Right cardiac atrium (tissue), 5 donors: ENCODE measurements around the gene NDUFAF3. TPM values are rescaled to one million over a fixed set of nuclear protein-coding genes. Genes with fewer than 3 reads are reported as not detected.

Experiments used
- ATAC-seq, 2 donors: fragments of 200-7000 bp; cut with Tn5 transposase; one replicate each; pipeline versions ENCODE4 v1.8.0 to v1.9.1; 2020; ENCODE audit warnings: moderate library complexity in 2 of 2, mild to moderate bottlenecking in 1 of 2
- DNase-seq, 3 donors: peaks; one replicate each; pipeline ENCODE4 v3.0.0-alpha.2; 2020
- H3K27ac ChIP-seq: one replicate; pipeline ENCODE4 v1.5.1; 2013; ENCODE audit warnings: mild to moderate bottlenecking, low read length, control low read depth, moderate library complexity
- H3K27me3 ChIP-seq: one replicate; pipeline ENCODE4 v1.6.1; 2013; ENCODE audit not compliant: control insufficient read depth, insufficient read depth
- H3K4me1 ChIP-seq: one replicate; pipeline ENCODE4 v1.6.1; 2013; ENCODE audit warnings: low read length; ENCODE audit not compliant: control insufficient read depth, insufficient read depth
- H3K4me3 ChIP-seq: one replicate; pipeline ENCODE4 v1.5.1; 2013; ENCODE audit warnings: low read length, control low read depth
- H3K9me3 ChIP-seq: one replicate; pipeline ENCODE4 v1.6.1; 2013; ENCODE audit warnings: low read length; ENCODE audit not compliant: control insufficient read depth
- WGBS: extraction: QIAGEN DNeasy Blood & Tissue Kit; methylation state at CpG from one replicate; pipeline ENCODE4 v1.1.7; 2013; 5-methylcytosine and 5-hydroxymethylcytosine counted together
- intact Hi-C, 4 donors: fragments of 100-400 bp; cut with DNase I; formaldehyde crosslinking; loops; one replicate each; pipeline versions ENCODE4 v1.11.0 to v1.14.0; 2022 to 2023
- polyA plus RNA-seq: library from polyadenylated mRNA; stranded (reverse); fragments of 200-250 nt; gene quantifications from one replicate; pipeline ENCODE4 v1.2.3, GENCODE V29; 2013
- total RNA-seq, 4 donors: library from RNA; stranded (reverse); fragmentation: NEBNext Ultra II Directional; extraction: Animal tissue kit (Norgen Biotek cat#: 25700); gene quantifications; one replicate each; pipeline ENCODE4 v1.2.1, GENCODE V29; 2021
- donor health status: healthy with polysubstance abuse.
- donor health status: DM: no; HTN: yes; CAD: no.
- donor health status: DM: no; HTN: no; CAD: no.
- donor health status: DM: no; HTN: yes; CAD: no; lungs with severe emphysema.
- donor health status: DM: yes; HTN: yes; CAD: no.

Gene NDUFAF3
- total and polyA plus RNA-seq, 5 donors: 164 to 220 (median 178) TPM

DNA sequence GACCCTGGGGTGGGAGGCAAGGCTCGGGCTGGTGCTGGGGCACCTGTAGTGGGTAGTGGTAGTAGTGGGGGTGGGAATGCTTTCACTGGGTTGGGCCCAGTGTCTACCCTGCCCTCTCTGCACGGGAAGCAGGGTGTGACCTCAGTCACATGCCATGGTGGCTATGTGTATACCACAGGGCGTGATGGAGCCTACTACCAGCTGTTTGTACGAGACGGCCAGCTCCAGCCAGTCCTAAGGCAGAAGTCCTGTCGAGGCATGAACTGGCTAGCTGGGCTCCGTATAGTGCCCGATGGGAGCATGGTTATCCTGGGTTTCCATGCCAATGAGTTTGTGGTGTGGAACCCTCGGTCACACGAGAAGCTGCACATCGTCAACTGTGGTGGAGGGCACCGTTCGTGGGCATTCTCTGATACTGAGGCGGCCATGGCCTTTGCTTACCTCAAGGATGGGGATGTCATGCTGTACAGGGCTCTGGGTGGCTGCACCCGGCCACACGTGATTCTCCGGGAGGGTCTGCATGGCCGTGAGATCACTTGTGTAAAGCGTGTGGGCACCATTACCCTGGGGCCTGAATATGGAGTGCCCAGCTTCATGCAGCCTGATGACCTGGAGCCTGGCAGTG lies 8.7 kb upstream of the NDUFAF3 start:
- no peak overlapping the region for H3K4me3 ChIP-seq
- 81% methylated on average over 19 of the region's 19 CpGs for WGBS
- intact Hi-C loops: no loop called here
- H3K27ac ChIP-seq: no peak overlapping the region
- H3K27me3 ChIP-seq: no peaks in the 10 kb centered on the region
- ATAC-seq (no peak), DNase-seq (no peak)
- H3K4me1 ChIP-seq: peaks cover 5% of the 10 kb centered on the region
- no peaks in the 10 kb centered on the region for H3K9me3 ChIP-seq

GRCh38 chr3:49013738-49014660 lies 7.9 kb upstream of the NDUFAF3 start:
- WGBS: 85% methylated on average over 24 of the region's 24 CpGs
- H3K9me3 ChIP-seq: no peaks in the 10 kb centered on the region
- peaks cover 5% of the 10 kb centered on the region for H3K4me1 ChIP-seq
- peak in 1 of 3 donors; percentile 73 for DNase-seq
- H3K27me3 ChIP-seq: no peaks in the 10 kb centered on the region
- no peak overlapping the region for H3K4me3 ChIP-seq
- intact Hi-C loops: no loop called here
- no peak for ATAC-seq
- no peak overlapping the region for H3K27ac ChIP-seq

- no peaks in the 10 kb centered on the region for H3K27me3 ChIP-seq
- ATAC-seq (no peak), DNase-seq (peak in 1 of 3 donors; percentile 55)
- peaks cover 7% of the 10 kb centered on the region for H3K4me1 ChIP-seq
- intact Hi-C loops: no loop called here
- no peak overlapping the region for H3K27ac ChIP-seq
- WGBS: 86% methylated on average over 8 of the region's 8 CpGs
- no peaks in the 10 kb centered on the region for H3K9me3 ChIP-seq
- no peak overlapping the region for H3K4me3 ChIP-seq
These were observed 6.8 kb upstream of the NDUFAF3 start for GRCh38 chr3:49015072-49015471.

DNA sequence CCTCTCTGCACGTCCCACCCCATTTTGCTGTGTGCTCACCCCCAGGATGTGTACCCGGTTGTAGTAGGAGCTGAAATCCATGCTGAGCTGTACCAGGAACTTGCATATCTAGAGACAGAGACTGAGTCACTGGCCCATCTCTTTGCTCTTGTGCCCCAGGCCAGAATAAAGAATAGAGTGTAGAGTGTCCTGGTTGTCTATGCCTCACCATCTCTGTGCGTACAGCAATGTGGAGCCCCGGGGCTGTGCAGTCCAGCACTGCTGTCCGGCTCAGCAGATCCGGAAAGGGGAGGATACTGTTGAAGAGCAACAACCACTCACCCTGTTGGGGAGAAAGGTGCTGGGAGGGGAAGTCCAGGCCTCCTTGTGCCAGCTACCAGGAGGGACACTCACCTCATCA lies 6.2 kb upstream of the NDUFAF3 start:
- ATAC-seq (no peak), DNase-seq (peak in 1 of 3 donors; percentile 22)
- 74% methylated on average over 6 of the region's 6 CpGs for WGBS
- intact Hi-C loops: no loop called here
- H3K27ac ChIP-seq: no peak overlapping the region
- no peaks in the 10 kb centered on the region for H3K9me3 ChIP-seq
- H3K4me3 ChIP-seq: no peak overlapping the region
- no peaks in the 10 kb centered on the region for H3K27me3 ChIP-seq
- H3K4me1 ChIP-seq: peaks cover 8% of the 10 kb centered on the region

GRCh38 chr3:49016414-49017228 lies 5.3 kb upstream of the NDUFAF3 start:
- H3K9me3 ChIP-seq: no peaks in the 10 kb centered on the region
- peak in 1 of 3 donors; percentile 16 for DNase-seq
- H3K4me3 ChIP-seq: no peak overlapping the region
- WGBS: 90% methylated on average over 6 of the region's 6 CpGs
- H3K4me1 ChIP-seq: peaks cover 8% of the 10 kb centered on the region
- H3K27me3 ChIP-seq: no peaks in the 10 kb centered on the region
- H3K27ac ChIP-seq: no peak overlapping the region
- intact Hi-C loops: no loop called here
- ATAC-seq: no peak

DNA sequence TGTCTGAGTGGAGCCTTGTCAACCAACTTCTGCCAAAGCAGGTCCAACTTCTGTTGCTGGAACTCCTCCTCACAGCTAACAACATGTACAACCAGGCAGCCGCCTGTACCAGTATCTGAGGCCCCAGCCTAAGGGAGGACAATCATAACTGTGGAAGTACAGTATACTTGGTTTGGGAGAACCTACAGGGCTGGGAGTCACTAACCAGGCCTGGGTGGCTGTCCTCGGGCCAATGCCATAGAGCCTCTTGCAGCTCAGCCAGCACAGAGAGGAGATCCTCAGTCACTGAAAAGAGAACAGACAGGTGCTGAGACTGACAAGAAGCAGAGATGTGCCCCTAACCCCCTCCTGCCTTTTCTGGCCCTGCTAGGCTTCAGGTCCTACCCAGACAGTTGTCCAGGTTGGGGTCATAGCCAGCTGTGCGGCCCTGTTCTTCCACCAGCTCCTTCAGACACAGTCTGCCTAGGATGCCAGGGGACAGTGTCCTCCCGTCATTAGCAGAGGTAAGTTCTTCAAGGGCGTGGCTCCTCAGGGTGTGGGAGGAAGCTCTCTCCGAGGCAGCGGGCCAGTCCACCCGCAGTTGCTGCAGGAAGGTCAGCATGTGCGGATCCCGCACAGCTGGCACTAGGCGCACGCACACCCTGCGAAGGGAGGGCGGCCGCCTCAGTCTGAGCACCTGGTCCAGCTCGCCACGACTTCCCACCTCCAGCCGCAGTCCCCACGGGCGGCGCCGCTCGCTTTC lies 4.5 kb upstream of the NDUFAF3 start:
- DNase-seq: no peak
- no peak overlapping the region for H3K27ac ChIP-seq
- intact Hi-C loops: no loop called here
- H3K27me3 ChIP-seq: no peaks in the 10 kb centered on the region
- WGBS: 10% methylated on average over 23 of the region's 23 CpGs
- H3K4me1 ChIP-seq: peaks cover 8% of the 10 kb centered on the region
- ATAC-seq: no peak
- H3K9me3 ChIP-seq: no peaks in the 10 kb centered on the region
- H3K4me3 ChIP-seq: peak overlapping the region; percentile 64

- DNase-seq: peak; percentile 74 to 89 (median 87)
These were observed 3.8 kb upstream of the NDUFAF3 start, which contains the start of gene DALRD3 for GRCh38 chr3:49017971-49018706. DALRD3 (minus strand) TSS chr3:49018580; CDS start chr3:49018564, 16 bp downstream.

DNA sequence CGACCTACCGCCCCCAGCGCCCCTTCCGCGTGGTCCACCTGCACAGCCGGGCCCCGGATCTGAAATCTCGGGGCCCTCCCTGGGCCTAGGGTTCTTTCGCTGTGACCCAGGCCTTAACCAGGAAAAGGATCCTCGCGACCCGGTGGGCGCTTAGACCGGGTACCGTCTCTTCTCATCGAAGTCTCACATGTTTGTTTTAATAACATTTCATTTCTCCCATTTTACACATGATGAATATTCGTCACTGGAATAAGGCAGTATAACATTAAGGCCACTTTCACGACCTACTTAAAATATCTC lies 3.3 kb upstream of the NDUFAF3 start:
- intact Hi-C loops: no loop called here
- H3K27me3 ChIP-seq: no peaks in the 10 kb centered on the region
- H3K9me3 ChIP-seq: no peaks in the 10 kb centered on the region
- H3K4me1 ChIP-seq: peaks cover 8% of the 10 kb centered on the region
- ATAC-seq (no peak), DNase-seq (no peak)
- peak overlapping the region; percentile 1 for H3K27ac ChIP-seq
- 3% methylated on average over 18 of the region's 18 CpGs for WGBS
- H3K4me3 ChIP-seq: peak overlapping the region; percentile 64

More at GRCh38 chr3:49017971-49018706, 3.8 kb upstream of the NDUFAF3 start, which contains the start of gene DALRD3:
- H3K27me3 ChIP-seq: no peaks in the 10 kb centered on the region
- H3K4me3 ChIP-seq: peak within 1 kb of the TSS; percentile 64
- intact Hi-C loops: no loop called here
- ATAC-seq: peak; percentile 4 to 6
- WGBS: under 1% methylated on average over 85 of the region's 85 CpGs
- H3K4me1 ChIP-seq: peaks cover 8% of the 10 kb centered on the region
- peak within 1 kb of the TSS; percentile 1 for H3K27ac ChIP-seq
- H3K9me3 ChIP-seq: no peaks in the 10 kb centered on the region

GRCh38 chr3:49019941-49020329 lies 2.0 kb upstream of the NDUFAF3 start:
- Histone ChIP-seq H3K9me3 (no peaks in the 10 kb centered on the region), H3K27ac (peak overlapping the region; percentile 1), H3K27me3 (no peaks in the 10 kb centered on the region), H3K4me1 (peaks cover 8% of the 10 kb centered on the region), H3K4me3 (no peak overlapping the region)
- WGBS: 47% methylated on average over 12 of the region's 12 CpGs
- peak in 1 of 3 donors; percentile 43 for DNase-seq
- intact Hi-C loops: no loop called here
- no peak for ATAC-seq
